Smooth muscle cell (in vitro differentiated cells): Measurements from ENCODE around the gene GNG7. TPM values are rescaled to one million over a fixed set of nuclear protein-coding genes. Genes with fewer than 3 reads are reported as not detected.

ENCODE experiments used
- DNase-seq: peaks from one replicate; lab custom pipeline; 2025; ENCODE audit not compliant: unreplicated experiment; lab: John Stamatoyannopoulos, UW
- H2AFZ ChIP-seq: fragments of 200-600 bp; sonication (generic); 2 replicates; pipeline ENCODE4 v1.6.0; 2016; ENCODE audit warnings: antibody characterized with exemption, low read depth, mild to moderate bottlenecking
- H3F3A ChIP-seq: fragments of 200-600 bp; sonication (generic); 2 replicates; pipeline ENCODE4 v1.6.0; 2017; ENCODE audit warnings: antibody characterized with exemption, low read depth
- H3K27ac ChIP-seq: fragments of 200-600 bp; sonication (generic); 2 replicates; pipeline ENCODE4 v1.5.1; 2016; ENCODE audit warnings: low read depth, mild to moderate bottlenecking
- H3K27me3 ChIP-seq: fragments of 200-600 bp; sonication (generic); 2 replicates; pipeline ENCODE4 v1.6.1; 2016; ENCODE audit warnings: low read depth, mild to moderate bottlenecking
- H3K36me3 ChIP-seq: fragments of 200-600 bp; sonication (generic); 2 replicates; pipeline ENCODE4 v1.5.1; 2016; ENCODE audit warnings: low read depth
- H3K4me1 ChIP-seq: fragments of 200-600 bp; sonication (generic); 2 replicates; pipeline ENCODE4 v1.5.1; 2016; ENCODE audit warnings: low read depth
- H3K4me2 ChIP-seq: fragments of 200-600 bp; sonication (generic); 2 replicates; pipeline ENCODE4 v1.6.0; 2016; ENCODE audit warnings: mild to moderate bottlenecking
- H3K4me3 ChIP-seq: fragments of 200-600 bp; sonication (generic); 2 replicates; pipeline ENCODE4 v1.5.1; 2016; ENCODE audit warnings: mild to moderate bottlenecking
- H3K79me2 ChIP-seq: fragments of 200-600 bp; sonication (generic); 2 replicates; pipeline ENCODE4 v1.6.0; 2016; ENCODE audit warnings: low read depth, mild to moderate bottlenecking
- H3K9ac ChIP-seq: fragments of 200-600 bp; sonication (generic); 2 replicates; pipeline ENCODE4 v1.6.0; 2016; ENCODE audit warnings: low read depth
- H3K9me3 ChIP-seq: fragments of 200-600 bp; sonication (generic); replicated peaks from 2 replicates; pipeline ENCODE4 v1.5.1; 2016; ENCODE audit warnings: low read depth
- H4K20me1 ChIP-seq: fragments of 200-600 bp; sonication (generic); 2 replicates; pipeline ENCODE4 v1.6.0; 2016; ENCODE audit warnings: low read depth
- CTCF ChIP-seq: fragments of 200-600 bp; sonication (generic); IDR thresholded peaks from 2 replicates; pipeline ENCODE4 v1.5.1; 2017; ENCODE audit warnings: borderline replicate concordance, mild to moderate bottlenecking, antibody characterized with exemption; ENCODE audit not compliant: insufficient read depth, poor library complexity, severe bottlenecking
- WGBS: methylation state at CpG from one replicate; pipeline ENCODE4 v1.1.7; 2016; ENCODE audit warnings: low lambda C conversion rate; 5-methylcytosine and 5-hydroxymethylcytosine counted together
- polyA plus RNA-seq: library from polyadenylated mRNA; unstranded; fragments of >200 nt; fragmentation: Nextera tagmentation; extraction: Ambion mirVana; gene quantifications from 2 replicates; pipeline ENCODE4 v1.2.1, GENCODE V29; 2016
- total RNA-seq: library from RNA; depleted of rRNA; stranded (reverse); fragments of >200 nt; gene quantifications from 2 replicates; pipeline ENCODE4 v1.2.3, GENCODE V29; 2014

GNG7 gene
- total and polyA plus RNA-seq, 2 experiments from 2014 or later: 1.7 to 2.6 TPM

- H3K9me3 ChIP-seq: no peaks in the 10 kb centered on the region
- H3K27me3 ChIP-seq: no peaks in the 10 kb centered on the region
- H3K36me3 ChIP-seq: no peaks in the 10 kb centered on the region
- no peak for TF ChIP-seq CTCF
- no peak overlapping the region for H2AFZ ChIP-seq
- 96% methylated on average over 12 of the region's 12 CpGs for WGBS
- H3K27ac ChIP-seq: no peak overlapping the region
- H3K79me2 ChIP-seq: no peaks in the 10 kb centered on the region
- no peak overlapping the region for H3K4me2 ChIP-seq
- no peaks in the 10 kb centered on the region for H3K4me1 ChIP-seq
- no peaks in the 10 kb centered on the region for H3F3A ChIP-seq
- H3K4me3 ChIP-seq: no peak overlapping the region
- H4K20me1 ChIP-seq: no peaks in the 10 kb centered on the region
- no peak overlapping the region for H3K9ac ChIP-seq
- no peak for DNase-seq
Measured at GRCh38 chr19:2487090-2487489, 215.4 kb downstream of the GNG7 start.

- H3K4me1 ChIP-seq: no peaks in the 10 kb centered on the region
- 56% methylated on average over 8 of the region's 8 CpGs for WGBS
- H3K4me2 ChIP-seq: no peak overlapping the region
- H3K27me3 ChIP-seq: no peaks in the 10 kb centered on the region
- H3K79me2 ChIP-seq: no peaks in the 10 kb centered on the region
- no peaks in the 10 kb centered on the region for H3K36me3 ChIP-seq
- H3K27ac ChIP-seq: no peak overlapping the region
- no peak overlapping the region for H3K9ac ChIP-seq
- no peaks in the 10 kb centered on the region for H3K9me3 ChIP-seq
- no peak overlapping the region for H3K4me3 ChIP-seq
- no peaks in the 10 kb centered on the region for H4K20me1 ChIP-seq
- no peak overlapping the region for H2AFZ ChIP-seq
- no peak for TF ChIP-seq CTCF
- no peak for DNase-seq
- no peaks in the 10 kb centered on the region for H3F3A ChIP-seq
Measured at GRCh38 chr19:2485428-2485827, 217.1 kb downstream of the GNG7 start.

- 92% methylated on average over 13 of the region's 13 CpGs for WGBS
- H3K4me3 ChIP-seq: no peak overlapping the region
- no peak for DNase-seq
- no peak overlapping the region for H2AFZ ChIP-seq
- H3K9me3 ChIP-seq: no peaks in the 10 kb centered on the region
- no peaks in the 10 kb centered on the region for H4K20me1 ChIP-seq
- no peak overlapping the region for H3K27ac ChIP-seq
- H3K9ac ChIP-seq: no peak overlapping the region
- H3K79me2 ChIP-seq: no peaks in the 10 kb centered on the region
- TF ChIP-seq CTCF: no peak
- no peaks in the 10 kb centered on the region for H3K4me1 ChIP-seq
- H3K4me2 ChIP-seq: no peak overlapping the region
- H3K36me3 ChIP-seq: no peaks in the 10 kb centered on the region
- no peaks in the 10 kb centered on the region for H3K27me3 ChIP-seq
- H3F3A ChIP-seq: peaks cover 9% of the 10 kb centered on the region
Measured at GRCh38 chr19:2484178-2484937, 218.1 kb downstream of the GNG7 start.

- Histone ChIP-seq H3K27me3 (no peaks in the 10 kb centered on the region), H2AFZ (no peak overlapping the region), H3K27ac (no peak overlapping the region), H3K9me3 (no peaks in the 10 kb centered on the region), H3K79me2 (no peaks in the 10 kb centered on the region), H3K36me3 (no peaks in the 10 kb centered on the region), H3K4me1 (peaks cover 2% of the 10 kb centered on the region), H3K4me2 (no peak overlapping the region), H3K9ac (no peak overlapping the region), H3K4me3 (no peak overlapping the region), H4K20me1 (peaks cover 4% of the 10 kb centered on the region), H3F3A (peaks cover 10% of the 10 kb centered on the region)
- TF ChIP-seq CTCF: no peak
- WGBS: 96% methylated on average over 4 of the region's 4 CpGs
- no peak for DNase-seq
Measured at GRCh38 chr19:2483484-2484151, 218.9 kb downstream of the GNG7 start.
